Activated B cell treated with CpG ODN at 0.5 μM for 24 hours (primary cell): Measurements from ENCODE around the gene ANP32B. TPM values are rescaled to one million over a fixed set of nuclear protein-coding genes. Genes with fewer than 3 reads are reported as not detected.

Experiments
- ATAC-seq: fragments of 200-7000 bp; cut with Tn5 transposase; one replicate; pipeline ENCODE4 v1.10.0; 2021; ENCODE audit warnings: low read depth, mild to moderate bottlenecking, moderate library complexity
- CTCF ChIA-PET: fragments of 350-600 bp; sonication (Branson Sonifier 250); formaldehyde crosslinking; loops from one replicate; lab custom pipeline; 2021; ENCODE audit warnings: antibody characterized with exemption; lab: Charles Lee
- POLR2A ChIA-PET: fragments of 350-600 bp; sonication (Branson Sonifier 250); formaldehyde crosslinking; loops from one replicate; lab custom pipeline; 2021; ENCODE audit warnings: antibody characterized with exemption; lab: Charles Lee
- DNase-seq: peaks from one replicate; pipeline ENCODE4 v3.0.0; 2022
- H3K27ac Mint-ChIP-seq: one replicate; pipeline ENCODE4 v1.8.0; 2020; ENCODE audit warnings: mixed read lengths
- H3K27me3 Mint-ChIP-seq: one replicate; pipeline ENCODE4 v1.8.0; 2021; ENCODE audit warnings: mixed read lengths
- H3K36me3 Mint-ChIP-seq: one replicate; pipeline ENCODE4 v1.8.0; 2021; ENCODE audit warnings: low read depth, mixed read lengths
- H3K4me1 Mint-ChIP-seq: one replicate; pipeline ENCODE4 v1.8.0; 2021; ENCODE audit warnings: mixed read lengths
- H3K4me3 Mint-ChIP-seq: one replicate; pipeline ENCODE4 v1.8.0; 2020; ENCODE audit warnings: mild to moderate bottlenecking, mixed read lengths
- H3K9me3 Mint-ChIP-seq: one replicate; pipeline ENCODE4 v1.8.0; 2020; ENCODE audit warnings: mixed read lengths
- CTCF ChIP-seq: fragments of 200-600 bp; IDR thresholded peaks from one replicate; pipeline ENCODE4 v1.8.0; 2022; ENCODE audit warnings: antibody characterized with exemption, mild to moderate bottlenecking
- intact Hi-C: fragments of 100-400 bp; cut with micrococcal nuclease; formaldehyde crosslinking; loops from one replicate; pipeline ENCODE4 v1.15.1; 2024
- total RNA-seq: library from RNA; stranded (reverse); gene quantifications from 2 replicates; pipeline ENCODE4 v1.2.3, GENCODE V29; 2022

The ANP32B gene
- total RNA-seq, 1 donor from 2014 or later: 162 TPM

DNA sequence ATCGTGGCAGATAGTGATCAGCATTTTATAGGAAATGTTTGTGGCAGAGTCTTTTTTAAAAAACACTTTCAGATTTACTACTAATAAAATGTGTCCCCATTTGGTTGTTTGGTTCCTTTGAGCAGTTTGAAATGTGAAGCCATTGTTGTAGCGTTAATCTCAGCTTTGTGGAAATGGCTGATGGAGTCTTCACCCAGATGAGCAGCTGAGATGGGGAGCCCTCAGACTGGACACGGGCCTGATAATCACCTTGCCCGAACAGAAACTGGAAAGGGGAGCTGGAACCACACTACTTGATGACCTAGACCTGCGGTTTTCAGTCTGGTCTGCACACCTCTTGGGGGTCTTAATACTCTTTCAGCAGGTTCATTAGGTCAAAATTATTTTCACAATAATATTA lies 20.6 kb upstream of the ANP32B start:
- no peak for ATAC-seq
- Mint-ChIP-seq H3K9me3 (no peaks in the 10 kb centered on the region), H3K27ac (no peak overlapping the region), H3K27me3 (peaks cover 7% of the 10 kb centered on the region), H3K4me1 (no peaks in the 10 kb centered on the region), H3K4me3 (no peak overlapping the region), H3K36me3 (no peaks in the 10 kb centered on the region)
- intact Hi-C loops: no loop called here
- CTCF ChIA-PET: no interaction called here
- POLR2A ChIA-PET: no interaction called here
- TF ChIP-seq CTCF: no peak
- no peak for DNase-seq

GRCh38 chr9:97963232-97963631 lies 19.9 kb upstream of the ANP32B start:
- POLR2A ChIA-PET: no interaction called here
- Mint-ChIP-seq H3K27me3 (peaks cover 7% of the 10 kb centered on the region), H3K4me3 (no peak overlapping the region), H3K36me3 (no peaks in the 10 kb centered on the region), H3K27ac (no peak overlapping the region), H3K9me3 (no peaks in the 10 kb centered on the region), H3K4me1 (no peaks in the 10 kb centered on the region)
- CTCF ChIA-PET: no interaction called here
- TF ChIP-seq CTCF: no peak
- no peak for ATAC-seq
- DNase-seq: no peak
- intact Hi-C loops: no loop called here

GRCh38 chr9:97964901-97965300 lies 18.2 kb upstream of the ANP32B start:
- H3K27ac Mint-ChIP-seq: no peak overlapping the region
- POLR2A ChIA-PET: no interaction called here
- no peaks in the 10 kb centered on the region for H3K9me3 Mint-ChIP-seq
- TF ChIP-seq CTCF: no peak
- intact Hi-C loops: no loop called here
- no peak overlapping the region for H3K4me3 Mint-ChIP-seq
- H3K36me3 Mint-ChIP-seq: no peaks in the 10 kb centered on the region
- H3K27me3 Mint-ChIP-seq: peaks cover 9% of the 10 kb centered on the region
- DNase-seq (no peak), ATAC-seq (no peak)
- CTCF ChIA-PET: no interaction called here
- H3K4me1 Mint-ChIP-seq: no peaks in the 10 kb centered on the region

DNA sequence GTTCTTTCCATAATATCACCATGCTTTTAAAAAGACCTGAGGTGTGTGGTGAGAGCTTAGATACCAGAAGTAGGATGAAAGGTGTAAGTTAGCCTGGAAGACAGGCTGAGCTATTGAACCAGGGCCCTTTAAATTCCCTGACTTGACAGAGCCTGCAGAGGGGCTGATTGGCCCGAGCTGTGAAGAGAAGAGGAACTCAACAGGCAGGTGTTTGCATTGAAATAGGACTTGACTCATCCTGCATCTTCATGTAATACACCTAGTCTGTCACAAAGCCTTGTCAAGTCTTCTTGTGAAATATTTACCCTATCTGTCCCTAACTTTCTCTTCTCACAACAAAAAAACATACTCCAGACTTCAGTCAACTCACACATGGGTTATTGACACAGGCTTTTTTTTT lies 16.6 kb upstream of the ANP32B start:
- TF ChIP-seq CTCF: no peak
- intact Hi-C loops: no loop called here
- Mint-ChIP-seq H3K4me3 (no peak overlapping the region), H3K36me3 (no peaks in the 10 kb centered on the region), H3K9me3 (no peaks in the 10 kb centered on the region), H3K27me3 (peaks cover 9% of the 10 kb centered on the region), H3K27ac (no peak overlapping the region), H3K4me1 (no peaks in the 10 kb centered on the region)
- ATAC-seq: no peak
- POLR2A ChIA-PET: no interaction called here
- DNase-seq: no peak
- CTCF ChIA-PET: no interaction called here

DNA sequence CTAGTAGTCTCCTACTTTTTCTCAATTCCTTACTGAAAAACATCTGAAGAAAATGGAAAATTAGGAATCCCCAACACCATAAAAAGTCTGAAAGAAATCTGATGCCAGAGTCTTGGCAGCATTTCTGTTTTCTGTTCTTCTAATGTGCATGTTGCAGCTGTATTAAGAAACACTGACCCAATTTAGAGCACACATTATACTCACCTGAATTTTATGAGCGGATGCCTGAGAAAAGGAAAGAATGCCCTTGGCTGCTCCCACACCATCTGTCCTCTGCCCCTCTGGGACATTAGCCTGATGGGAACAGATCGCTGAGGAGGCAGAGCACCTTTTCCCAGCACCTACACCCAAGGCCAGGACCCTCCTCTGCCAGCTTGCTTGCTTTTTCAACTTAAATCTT lies 14.1 kb upstream of the ANP32B start:
- Mint-ChIP-seq H3K36me3 (no peaks in the 10 kb centered on the region), H3K4me1 (no peaks in the 10 kb centered on the region), H3K4me3 (no peak overlapping the region), H3K27ac (no peak overlapping the region), H3K27me3 (peaks cover 11% of the 10 kb centered on the region), H3K9me3 (no peaks in the 10 kb centered on the region)
- ATAC-seq: no peak
- no peak for DNase-seq
- ChIA-PET POLR2A (no interaction called here), CTCF (no interaction called here)
- intact Hi-C loops: no loop called here
- TF ChIP-seq CTCF: no peak
